Gastroesophageal sphincter (tissue), 3 donors: ENCODE measurements around the gene CEP41.

Experiments used
- EP300 ChIP-seq: sonication (generic); formaldehyde crosslinking; IDR thresholded peaks from one replicate; pipeline ENCODE4 v1.6.1; 2017; ENCODE audit warnings: antibody characterized with exemption, mild to moderate bottlenecking
- POLR2A ChIP-seq, 2 donors: fragments of 450-650 bp; IDR thresholded peaks; one replicate each; pipeline ENCODE4 v1.6.1; 2017; ENCODE audit warnings: antibody characterized with exemption in 2 of 2, mild to moderate bottlenecking in 2 of 2, moderate library complexity in 1 of 2
- POLR2AphosphoS5 ChIP-seq: sonication (generic); formaldehyde crosslinking; IDR thresholded peaks from one replicate; pipeline ENCODE4 v1.6.1; 2017; ENCODE audit warnings: antibody characterized with exemption
- TF ChIP-seq, protein P1 (sequence below), 4 experiments: fragments of 200-600 bp in 2 of 4; fragments of 450-650 bp in 2 of 4; sonication (generic) in 1 of 4; IDR thresholded peaks; one replicate each; pipeline ENCODE4 v1.5.1; 2017 to 2019; ENCODE audit warnings: antibody characterized with exemption in 4 of 4, mild to moderate bottlenecking in 2 of 4, moderate library complexity in 2 of 4

DNA sequence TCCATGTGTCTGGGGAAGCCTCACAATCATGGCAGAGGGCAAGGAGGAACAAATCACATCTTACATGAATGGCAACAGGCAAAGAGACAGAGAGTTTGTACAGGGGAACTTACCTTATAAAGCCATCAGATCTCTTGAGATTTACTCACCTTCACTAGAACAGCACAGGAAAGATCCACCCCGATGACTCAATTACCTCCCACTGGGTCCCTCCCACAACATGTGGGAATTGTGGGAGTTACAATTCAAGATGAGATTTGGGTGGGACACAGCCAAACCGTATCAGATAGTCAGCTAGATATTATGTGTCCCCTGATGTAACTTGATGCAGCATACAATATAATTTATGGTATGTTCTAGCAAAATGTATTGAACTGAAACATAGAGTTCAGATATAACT lies 14.1 kb upstream of the CEP41 start:
- TF ChIP-seq, protein P1, sequence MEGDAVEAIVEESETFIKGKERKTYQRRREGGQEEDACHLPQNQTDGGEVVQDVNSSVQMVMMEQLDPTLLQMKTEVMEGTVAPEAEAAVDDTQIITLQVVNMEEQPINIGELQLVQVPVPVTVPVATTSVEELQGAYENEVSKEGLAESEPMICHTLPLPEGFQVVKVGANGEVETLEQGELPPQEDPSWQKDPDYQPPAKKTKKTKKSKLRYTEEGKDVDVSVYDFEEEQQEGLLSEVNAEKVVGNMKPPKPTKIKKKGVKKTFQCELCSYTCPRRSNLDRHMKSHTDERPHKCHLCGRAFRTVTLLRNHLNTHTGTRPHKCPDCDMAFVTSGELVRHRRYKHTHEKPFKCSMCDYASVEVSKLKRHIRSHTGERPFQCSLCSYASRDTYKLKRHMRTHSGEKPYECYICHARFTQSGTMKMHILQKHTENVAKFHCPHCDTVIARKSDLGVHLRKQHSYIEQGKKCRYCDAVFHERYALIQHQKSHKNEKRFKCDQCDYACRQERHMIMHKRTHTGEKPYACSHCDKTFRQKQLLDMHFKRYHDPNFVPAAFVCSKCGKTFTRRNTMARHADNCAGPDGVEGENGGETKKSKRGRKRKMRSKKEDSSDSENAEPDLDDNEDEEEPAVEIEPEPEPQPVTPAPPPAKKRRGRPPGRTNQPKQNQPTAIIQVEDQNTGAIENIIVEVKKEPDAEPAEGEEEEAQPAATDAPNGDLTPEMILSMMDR (IDR thresholded peaks at IDR 0.05), result no peak
- no peak for TF ChIP-seq POLR2A (IDR thresholded peaks at IDR 0.05)
- TF ChIP-seq EP300, result no peak
- no peak for TF ChIP-seq POLR2AphosphoS5
